Measurements from ENCODE around the gene NF1.
"Not testable (repeated sequence)": the region's sequence is repeated elsewhere in the genome, so short reads cannot be mapped to it uniquely, and the experiment has no call there.

NF1 gene

GRCh38 chr17:31094600-31095235 is at the start of gene NF1:
NF1 (plus strand) TSS chr17:31094977; CDS start chr17:31095310, 333 bp downstream.
- H3K4me3 ChIP-seq (ENCODE audit: low read depth, low read length): peak within 1 kb of the TSS; percentile 87
- DNase-seq (ENCODE audit: low read depth): peak; percentile 94
- TF ChIP-seq MYC (IDR thresholded peaks at IDR 0.05; ENCODE audit: low read depth, low read length) (no peak), POLR2A (IDR thresholded peaks at IDR 0.05; ENCODE audit: extremely low read depth, insufficient read length) (peak; percentile 40)

- H3K4me3 ChIP-seq (ENCODE audit: low read depth, low read length); DNase-seq (ENCODE audit: low read depth): not testable (repeated sequence)
These were observed 47.8 kb upstream of the NF1 start for GRCh38 chr17:31046856-31047425.

GRCh38 chr17:31048142-31048541 is 46.6 kb upstream of the NF1 start:
- H3K4me3 ChIP-seq (ENCODE audit: low read depth, low read length): no peak overlapping the region
- TF ChIP-seq POLR2A (IDR thresholded peaks at IDR 0.05; ENCODE audit: extremely low read depth, insufficient read length) (no peak), MAX (IDR thresholded peaks at IDR 0.05; ENCODE audit: low read depth, low read length) (no peak), MYC (IDR thresholded peaks at IDR 0.05; ENCODE audit: low read depth, low read length) (no peak), CTCF (IDR thresholded peaks at IDR 0.05; ENCODE audit: low read depth, low read length) (no peak)
- DNase-seq (ENCODE audit: low read depth): no peak

GRCh38 chr17:31048780-31049179 is 46.0 kb upstream of the NF1 start:
- TF ChIP-seq MYC (IDR thresholded peaks at IDR 0.05; ENCODE audit: low read depth, low read length): no peak
- TF ChIP-seq MAX (IDR thresholded peaks at IDR 0.05; ENCODE audit: low read depth, low read length): no peak
- no peak for TF ChIP-seq CTCF (IDR thresholded peaks at IDR 0.05; ENCODE audit: low read depth, low read length)
- no peak for TF ChIP-seq POLR2A (IDR thresholded peaks at IDR 0.05; ENCODE audit: extremely low read depth, insufficient read length)
- H3K4me3 ChIP-seq (ENCODE audit: low read depth, low read length): no peak overlapping the region
- peak; percentile 34 for DNase-seq (ENCODE audit: low read depth)

- DNase-seq (ENCODE audit: low read depth): no peak
- TF ChIP-seq MYC (IDR thresholded peaks at IDR 0.05; ENCODE audit: low read depth, low read length) (no peak), MAX (IDR thresholded peaks at IDR 0.05; ENCODE audit: low read depth, low read length) (no peak), POLR2A (IDR thresholded peaks at IDR 0.05; ENCODE audit: extremely low read depth, insufficient read length) (no peak), CTCF (IDR thresholded peaks at IDR 0.05; ENCODE audit: low read depth, low read length) (no peak)
- no peak overlapping the region for H3K4me3 ChIP-seq (ENCODE audit: low read depth, low read length)
These were observed 43.8 kb upstream of the NF1 start for GRCh38 chr17:31050948-31051347.

GRCh38 chr17:31051506-31051905 is 43.3 kb upstream of the NF1 start:
- TF ChIP-seq POLR2A (IDR thresholded peaks at IDR 0.05; ENCODE audit: extremely low read depth, insufficient read length) (no peak), MYC (IDR thresholded peaks at IDR 0.05; ENCODE audit: low read depth, low read length) (no peak), CTCF (IDR thresholded peaks at IDR 0.05; ENCODE audit: low read depth, low read length) (no peak), MAX (IDR thresholded peaks at IDR 0.05; ENCODE audit: low read depth, low read length) (no peak)
- H3K4me3 ChIP-seq (ENCODE audit: low read depth, low read length): no peak overlapping the region
- DNase-seq (ENCODE audit: low read depth): no peak

All from NB4 (cell line).